Measurements from ENCODE around the gene RBBP8NL. TPM values are rescaled to one million over a fixed set of nuclear protein-coding genes. Genes with fewer than 3 reads are reported as not detected.

RBBP8NL gene
- total and polyA plus RNA-seq, 2 donors (not counting 1 experiment from before 2014, with no cell fraction given) = not detected

- Histone ChIP-seq H3K9me3 (ENCODE audit: control insufficient read depth, insufficient read depth, low read depth, low read length) (no peaks in the 10 kb centered on the region), H3K4me2 (ENCODE audit: extremely low read depth, insufficient read depth, low read length) (no peak overlapping the region), H3K4me3 (replicated peaks in 1 of 4; ENCODE audit: control extremely low read depth in 1 of 4, insufficient read depth in 1 of 4, low read depth in 3 of 4, low read length in 4 of 4) (no peak overlapping the region), H2AFZ (ENCODE audit: low read length) (no peak overlapping the region), H3K79me2 (ENCODE audit: control insufficient read depth, insufficient read depth, low read length) (no peaks in the 10 kb centered on the region), H4K20me1 (ENCODE audit: control insufficient read depth, extremely low read depth, insufficient read depth, low read length) (no peaks in the 10 kb centered on the region), H3K36me3 (ENCODE audit: control insufficient read depth, insufficient read depth, low read length) (no peaks in the 10 kb centered on the region), H3K4me1 (ENCODE audit: control insufficient read depth, extremely low read depth, insufficient read depth, low read length) (no peaks in the 10 kb centered on the region), H3K9ac (ENCODE audit: insufficient read depth, low read length) (no peak overlapping the region), H3K27me3 (ENCODE audit: control insufficient read depth, insufficient read depth, low read length) (peaks cover 30% of the 10 kb centered on the region), H3K27ac (ENCODE audit: insufficient read depth, low read length) (no peak overlapping the region)
- TF ChIP-seq CTCF (conservative IDR thresholded peaks at IDR 0.05 in 1 of 2, IDR thresholded peaks at IDR 0.05 in 1 of 2; ENCODE audit: low read depth in 1 of 2, low read length in 2 of 2) (no peak), EZH2 (IDR thresholded peaks at IDR 0.05; ENCODE audit: low read length, missing control alignments) (no peak)
- DNase-seq (ENCODE audit: low read depth in 2 of 2) = no peak
These were observed 3.6 kb upstream of the RBBP8NL start for GRCh38 chr20:62430866-62431447.

GRCh38 chr20:62430311-62430853, 3.0 kb upstream of the RBBP8NL start:
- Histone ChIP-seq H3K27ac (ENCODE audit: insufficient read depth, low read length) (no peak overlapping the region), H3K27me3 (ENCODE audit: control insufficient read depth, insufficient read depth, low read length) (peaks cover 26% of the 10 kb centered on the region), H3K9me3 (ENCODE audit: control insufficient read depth, insufficient read depth, low read depth, low read length) (no peaks in the 10 kb centered on the region), H4K20me1 (ENCODE audit: control insufficient read depth, extremely low read depth, insufficient read depth, low read length) (no peaks in the 10 kb centered on the region), H3K36me3 (ENCODE audit: control insufficient read depth, insufficient read depth, low read length) (no peaks in the 10 kb centered on the region), H3K9ac (ENCODE audit: insufficient read depth, low read length) (no peak overlapping the region), H2AFZ (ENCODE audit: low read length) (no peak overlapping the region), H3K4me2 (ENCODE audit: extremely low read depth, insufficient read depth, low read length) (no peak overlapping the region), H3K4me3 (replicated peaks in 1 of 4; ENCODE audit: control extremely low read depth in 1 of 4, insufficient read depth in 1 of 4, low read depth in 3 of 4, low read length in 4 of 4) (no peak overlapping the region), H3K79me2 (ENCODE audit: control insufficient read depth, insufficient read depth, low read length) (no peaks in the 10 kb centered on the region), H3K4me1 (ENCODE audit: control insufficient read depth, extremely low read depth, insufficient read depth, low read length) (no peaks in the 10 kb centered on the region)
- TF ChIP-seq EZH2 (IDR thresholded peaks at IDR 0.05; ENCODE audit: low read length, missing control alignments) (no peak), CTCF (conservative IDR thresholded peaks at IDR 0.05 in 1 of 2, IDR thresholded peaks at IDR 0.05 in 1 of 2; ENCODE audit: low read depth in 1 of 2, low read length in 2 of 2) (no peak)
- no peak for DNase-seq (ENCODE audit: low read depth in 2 of 2)

GRCh38 chr20:62429455-62430310, 2.3 kb upstream of the RBBP8NL start:
- H3K79me2 ChIP-seq (ENCODE audit: control insufficient read depth, insufficient read depth, low read length) = no peaks in the 10 kb centered on the region
- no peak for DNase-seq (ENCODE audit: low read depth in 2 of 2)
- H3K9me3 ChIP-seq (ENCODE audit: control insufficient read depth, insufficient read depth, low read depth, low read length) = no peaks in the 10 kb centered on the region

More at GRCh38 chr20:62429455-62430310, 2.3 kb upstream of the RBBP8NL start:
- no peaks in the 10 kb centered on the region for H3K4me1 ChIP-seq (ENCODE audit: control insufficient read depth, extremely low read depth, insufficient read depth, low read length)
- peaks cover 20% of the 10 kb centered on the region for H3K27me3 ChIP-seq (ENCODE audit: control insufficient read depth, insufficient read depth, low read length)
- no peak overlapping the region for H3K4me3 ChIP-seq (replicated peaks in 1 of 4; ENCODE audit: control extremely low read depth in 1 of 4, insufficient read depth in 1 of 4, low read depth in 3 of 4, low read length in 4 of 4)
- no peak overlapping the region for H2AFZ ChIP-seq (ENCODE audit: low read length)
- H4K20me1 ChIP-seq (ENCODE audit: control insufficient read depth, extremely low read depth, insufficient read depth, low read length) = no peaks in the 10 kb centered on the region
- no peak overlapping the region for H3K27ac ChIP-seq (ENCODE audit: insufficient read depth, low read length)
- TF ChIP-seq CTCF (conservative IDR thresholded peaks at IDR 0.05 in 1 of 2, IDR thresholded peaks at IDR 0.05 in 1 of 2; ENCODE audit: low read depth in 1 of 2, low read length in 2 of 2) (no peak), EZH2 (IDR thresholded peaks at IDR 0.05; ENCODE audit: low read length, missing control alignments) (no peak)
- H3K4me2 ChIP-seq (ENCODE audit: extremely low read depth, insufficient read depth, low read length) = no peak overlapping the region
- H3K36me3 ChIP-seq (ENCODE audit: control insufficient read depth, insufficient read depth, low read length) = no peaks in the 10 kb centered on the region
- H3K9ac ChIP-seq (ENCODE audit: insufficient read depth, low read length) = no peak overlapping the region

Data from fibroblast of lung (primary cell).